ENCODE measurements around the gene CD247. TPM values are rescaled to one million over a fixed set of nuclear protein-coding genes. Genes with fewer than 3 reads are reported as not detected.

Gene CD247
- total and polyA plus RNA-seq, 2 of the 13 experiments (the other 11 are each of a cell fraction or from before 2014, with no cell fraction given), result 0.20 TPM; not detected in 1

DNA sequence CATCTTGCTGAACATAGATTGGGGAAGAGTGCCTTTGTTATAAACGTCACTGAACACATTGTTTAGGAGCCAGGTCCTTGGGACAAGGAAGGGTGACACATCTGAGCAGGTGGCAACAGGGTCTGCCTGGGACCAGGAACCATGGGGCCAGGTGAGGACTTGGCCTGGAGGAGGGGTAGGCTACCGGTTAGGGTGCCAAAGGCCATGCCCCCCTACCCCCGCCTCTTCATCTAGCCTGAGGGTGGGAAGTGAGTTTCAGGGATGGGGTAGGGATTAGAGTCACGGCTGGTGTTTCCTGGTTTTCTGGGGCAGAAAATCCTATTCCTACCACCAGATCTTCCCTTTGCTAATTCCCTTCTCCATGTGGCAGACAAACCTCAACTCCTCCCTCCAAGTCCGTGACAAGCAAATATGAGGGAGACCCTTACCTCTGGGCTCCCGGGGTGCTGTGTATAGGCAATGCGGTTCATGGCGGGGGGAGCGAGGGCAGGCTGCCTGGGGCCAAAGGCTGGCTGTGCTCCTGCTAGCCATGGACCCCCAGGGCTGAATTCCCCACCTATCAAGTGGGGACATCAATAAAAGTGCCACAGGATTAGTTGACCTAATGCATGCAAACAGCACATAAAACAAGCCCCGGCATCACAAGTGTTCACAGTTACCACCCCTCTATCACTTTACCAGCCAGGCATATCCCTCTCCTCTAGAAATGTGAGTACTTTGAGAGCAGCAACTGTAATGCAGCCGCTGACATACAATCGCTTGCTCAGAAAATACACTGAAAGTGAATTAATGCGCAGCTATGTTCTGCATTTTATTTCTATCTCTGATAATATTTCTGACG lies 14.5 kb downstream of the CD247 start:
- in situ Hi-C loops (cut with HindIII; ENCODE audit: extremely low pct_ligation_motif_present, low pct_unique_long_range_greater_than_20kb), result no loop called here
- Histone ChIP-seq H3K4me1 (ENCODE audit: insufficient read depth, low read length) (no peaks in the 10 kb centered on the region), H3K4me2 (ENCODE audit: low read depth, low read length) (no peak overlapping the region), H3K4me3 (replicated peaks in 1 of 3; ENCODE audit: insufficient read depth in 1 of 3, low read depth in 2 of 3, low read length in 3 of 3) (no peak overlapping the region), H3K9me3 (ENCODE audit: low read length) (no peaks in the 10 kb centered on the region), H3K36me3 (replicated peaks in 1 of 2; ENCODE audit: control insufficient read depth in 1 of 2, insufficient read depth in 2 of 2, low read length in 2 of 2) (no peaks in the 10 kb centered on the region), H3K9ac (ENCODE audit: insufficient read depth, low read depth, low read length) (no peak overlapping the region), H3K27ac (ENCODE audit: extremely low read length, insufficient read depth, low read length) (no peak overlapping the region), H3K79me2 (ENCODE audit: insufficient read depth, low read length) (no peaks in the 10 kb centered on the region), H2AFZ (ENCODE audit: low read length) (no peak overlapping the region), H3K27me3 (ENCODE audit: control insufficient read depth in 1 of 2, insufficient read depth in 2 of 2, low read length in 2 of 2) (peaks cover 3 to 34% of the 10 kb centered on the region in 2 experiments; a peak in 4 of 5 replicates), H4K20me1 (ENCODE audit: insufficient read depth, low read length) (no peaks in the 10 kb centered on the region)
- CTCF ChIA-PET (ENCODE audit: low intra/inter-chr PET ratio, low total read pairs), result no interaction called here
- BruUV-seq (replicated peaks), result no TSS peak
- ATAC-seq (no peak), DNase-seq (ENCODE audit: low spot score) (no peak), FAIRE-seq (no peak)
- TF ChIP-seq EHMT2 (IDR thresholded peaks at IDR 0.05; ENCODE audit: borderline replicate concordance, low read depth, low read length), result no peak
- TF ChIP-seq PREB (CRISPR knock-in tag; IDR thresholded peaks at IDR 0.05), result no peak
- POLR2A ChIA-PET, result no interaction called here
- WGBS (ENCODE audit: low lambda C conversion rate), result 39% methylated on average over 8 of the region's 14 CpGs
- intact Hi-C loops (cut with micrococcal nuclease; ENCODE audit: unreplicated experiment), result no loop called here

DNA sequence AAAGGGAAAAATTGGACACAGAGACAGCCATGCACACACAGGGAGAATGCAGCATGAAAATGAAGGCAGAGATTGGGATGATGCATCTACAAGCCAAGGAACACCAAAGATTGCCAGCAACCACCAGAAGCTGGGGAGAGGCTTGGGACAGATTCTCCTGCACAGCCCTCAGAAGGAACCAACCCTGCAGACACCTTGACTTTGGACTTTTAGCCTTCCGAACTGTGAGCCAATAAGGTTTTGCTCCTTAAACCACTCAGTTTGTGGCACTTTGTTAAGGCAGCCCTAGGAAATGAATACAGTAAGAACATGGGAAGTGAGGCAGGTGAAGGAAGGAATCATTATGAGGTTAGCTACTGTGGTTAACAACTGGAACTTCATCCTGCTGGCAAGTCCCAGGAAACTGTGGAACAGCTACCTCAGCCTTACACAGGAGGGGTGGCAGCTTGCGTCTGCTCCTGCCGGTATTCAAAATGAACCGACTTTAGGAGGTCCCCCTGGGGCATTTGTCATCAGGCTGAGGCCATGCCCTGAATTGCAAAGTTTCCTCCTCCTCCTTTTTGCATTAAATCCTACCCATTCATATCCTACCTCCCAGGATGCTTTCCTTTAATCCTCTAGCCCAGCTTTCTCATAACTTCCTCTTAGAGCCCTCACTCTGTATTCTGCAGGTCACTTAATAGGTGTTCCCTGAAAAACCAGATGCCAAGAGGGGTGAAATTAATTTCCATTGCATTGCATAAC lies 15.4 kb downstream of the CD247 start:
- intact Hi-C loops (cut with micrococcal nuclease; ENCODE audit: unreplicated experiment), result no loop called here
- ChIA-PET POLR2A (no interaction called here), CTCF (ENCODE audit: low intra/inter-chr PET ratio, low total read pairs) (no interaction called here)
- Histone ChIP-seq H3K36me3 (replicated peaks in 1 of 2; ENCODE audit: control insufficient read depth in 1 of 2, insufficient read depth in 2 of 2, low read length in 2 of 2) (no peaks in the 10 kb centered on the region), H3K27me3 (ENCODE audit: control insufficient read depth in 1 of 2, insufficient read depth in 2 of 2, low read length in 2 of 2) (peaks cover 3 to 39% of the 10 kb centered on the region in 2 experiments; a peak in 3 of 5 replicates), H3K9me3 (ENCODE audit: low read length) (no peaks in the 10 kb centered on the region), H3K4me3 (replicated peaks in 1 of 3; ENCODE audit: insufficient read depth in 1 of 3, low read depth in 2 of 3, low read length in 3 of 3) (no peak overlapping the region), H3K27ac (ENCODE audit: extremely low read length, insufficient read depth, low read length) (no peak overlapping the region), H3K9ac (ENCODE audit: insufficient read depth, low read depth, low read length) (no peak overlapping the region), H4K20me1 (ENCODE audit: insufficient read depth, low read length) (no peaks in the 10 kb centered on the region), H2AFZ (ENCODE audit: low read length) (no peak overlapping the region), H3K4me1 (ENCODE audit: insufficient read depth, low read length) (no peaks in the 10 kb centered on the region), H3K79me2 (ENCODE audit: insufficient read depth, low read length) (no peaks in the 10 kb centered on the region), H3K4me2 (ENCODE audit: low read depth, low read length) (no peak overlapping the region)
- no TSS peak for BruUV-seq (replicated peaks)
- FAIRE-seq (no peak), ATAC-seq (no peak), DNase-seq (ENCODE audit: low spot score) (no peak)
- TF ChIP-seq, protein P1, sequence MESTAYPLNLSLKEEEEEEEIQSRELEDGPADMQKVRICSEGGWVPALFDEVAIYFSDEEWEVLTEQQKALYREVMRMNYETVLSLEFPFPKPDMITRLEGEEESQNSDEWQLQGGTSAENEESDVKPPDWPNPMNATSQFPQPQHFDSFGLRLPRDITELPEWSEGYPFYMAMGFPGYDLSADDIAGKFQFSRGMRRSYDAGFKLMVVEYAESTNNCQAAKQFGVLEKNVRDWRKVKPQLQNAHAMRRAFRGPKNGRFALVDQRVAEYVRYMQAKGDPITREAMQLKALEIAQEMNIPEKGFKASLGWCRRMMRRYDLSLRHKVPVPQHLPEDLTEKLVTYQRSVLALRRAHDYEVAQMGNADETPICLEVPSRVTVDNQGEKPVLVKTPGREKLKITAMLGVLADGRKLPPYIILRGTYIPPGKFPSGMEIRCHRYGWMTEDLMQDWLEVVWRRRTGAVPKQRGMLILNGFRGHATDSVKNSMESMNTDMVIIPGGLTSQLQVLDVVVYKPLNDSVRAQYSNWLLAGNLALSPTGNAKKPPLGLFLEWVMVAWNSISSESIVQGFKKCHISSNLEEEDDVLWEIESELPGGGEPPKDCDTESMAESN (CRISPR knock-in tag; conservative IDR thresholded peaks at IDR 0.05), result no peak
- no peak for TF ChIP-seq ZNF747 (CRISPR knock-in tag; IDR thresholded peaks at IDR 0.05; ENCODE audit: borderline replicate concordance)
- 26% methylated on average over 4 of the region's 4 CpGs for WGBS (ENCODE audit: low lambda C conversion rate)
- in situ Hi-C loops (cut with HindIII; ENCODE audit: extremely low pct_ligation_motif_present, low pct_unique_long_range_greater_than_20kb), result no loop called here
